Caco-2 (cell line): ENCODE measurements around the gene ANKFY1. TPM values are rescaled to one million over a fixed set of nuclear protein-coding genes. Genes with fewer than 3 reads are reported as not detected.
"Not testable (repeated sequence)": the region's sequence is repeated elsewhere in the genome, so short reads cannot be mapped to it uniquely, and the experiment has no call there.

ENCODE experiments used
- BruUV-seq: library from RNA; stranded (reverse); fragments of 400-500 nt; replicated peaks from 2 replicates; lab custom pipeline; 2021; lab: Mats Ljungman, UMichigan
- CTCF ChIA-PET: fragments of 300-600 bp; sonication (Branson Sonifier 250); formaldehyde crosslinking; loops from one replicate; lab custom pipeline; 2022; ENCODE audit warnings: antibody characterized with exemption; lab: Charles Lee
- POLR2A ChIA-PET: fragments of 300-600 bp; sonication (Branson Sonifier 250); formaldehyde crosslinking; loops from one replicate; lab custom pipeline; 2022; ENCODE audit warnings: antibody characterized with exemption; lab: Charles Lee
- DNase-seq, 2 experiments: peaks; one replicate each; pipeline versions ENCODE4 v3.0.0 to v3.0.0-alpha.2; 2020 to 2022
- H3K27me3 ChIP-seq: replicated peaks from 2 replicates; pipeline ENCODE4 v1.6.0; 2011; ENCODE audit warnings: low read length; ENCODE audit not compliant: control insufficient read depth, insufficient read depth
- H3K36me3 ChIP-seq: 2 replicates; pipeline ENCODE4 v1.5.1; 2011; ENCODE audit warnings: low read length; ENCODE audit not compliant: control insufficient read depth, insufficient read depth
- H3K4me1 ChIP-seq: fragments of 250-450 bp; sonication (Bioruptor Pico); 2 replicates; pipeline ENCODE4 v1.5.1; 2020; ENCODE audit warnings: mild to moderate bottlenecking
- H3K4me3 ChIP-seq: 2 replicates; pipeline ENCODE4 v1.5.1; 2011; ENCODE audit warnings: low read depth, mild to moderate bottlenecking, control low read depth, low read length
- H3K9me3 ChIP-seq: fragments of 250-450 bp; sonication (Bioruptor Pico); 2 replicates; pipeline ENCODE4 v1.5.1; 2020; ENCODE audit warnings: mild to moderate bottlenecking, moderate library complexity
- H3K27ac Mint-ChIP-seq: one replicate; pipeline ENCODE4 v1.8.0; 2022; ENCODE audit warnings: mixed read lengths; ENCODE audit not compliant: unreplicated experiment
- H3K27me3 Mint-ChIP-seq: one replicate; pipeline ENCODE4 v1.8.0; 2022; ENCODE audit warnings: mixed read lengths; ENCODE audit not compliant: insufficient read depth, unreplicated experiment
- H3K36me3 Mint-ChIP-seq: one replicate; pipeline ENCODE4 v1.8.0; 2022; ENCODE audit warnings: mild to moderate bottlenecking, mixed read lengths; ENCODE audit not compliant: insufficient read depth, unreplicated experiment
- H3K4me1 Mint-ChIP-seq: one replicate; pipeline ENCODE4 v1.8.0; 2022; ENCODE audit warnings: low read depth, mixed read lengths; ENCODE audit not compliant: unreplicated experiment
- H3K4me3 Mint-ChIP-seq: one replicate; pipeline ENCODE4 v1.8.0; 2022; ENCODE audit warnings: mild to moderate bottlenecking, moderate library complexity, mixed read lengths; ENCODE audit not compliant: unreplicated experiment
- H3K9me3 Mint-ChIP-seq: one replicate; pipeline ENCODE4 v1.8.0; 2022; ENCODE audit warnings: mixed read lengths; ENCODE audit not compliant: unreplicated experiment
- CTCF ChIP-seq, 2 experiments: fragments of 200-600 bp in 1 of 2; IDR thresholded peaks; 1 replicate in 1 of 2; 2 replicates in 1 of 2; pipeline versions ENCODE4 v1.5.1 to v1.8.0; 2011 to 2022; ENCODE audit warnings: antibody characterized with exemption in 1 of 2, control low read depth in 1 of 2, inconsistent platforms in 1 of 2, low read depth in 1 of 2, low read length in 1 of 2, mild to moderate bottlenecking in 1 of 2, moderate library complexity in 1 of 2; ENCODE audit not compliant: insufficient read depth in 1 of 2, severe bottlenecking in 1 of 2, unreplicated experiment in 1 of 2
- intact Hi-C: fragments of 100-400 bp; cut with micrococcal nuclease; formaldehyde crosslinking; loops from one replicate; pipeline ENCODE4 v1.10.0; 2022; ENCODE audit not compliant: unreplicated experiment
- total RNA-seq: library from RNA; stranded (reverse); gene quantifications from 2 replicates; pipeline ENCODE4 v1.2.3, GENCODE V29; 2022

The ANKFY1 gene
- total RNA-seq, 1 experiment from 2014 or later: 25.0 TPM

DNA sequence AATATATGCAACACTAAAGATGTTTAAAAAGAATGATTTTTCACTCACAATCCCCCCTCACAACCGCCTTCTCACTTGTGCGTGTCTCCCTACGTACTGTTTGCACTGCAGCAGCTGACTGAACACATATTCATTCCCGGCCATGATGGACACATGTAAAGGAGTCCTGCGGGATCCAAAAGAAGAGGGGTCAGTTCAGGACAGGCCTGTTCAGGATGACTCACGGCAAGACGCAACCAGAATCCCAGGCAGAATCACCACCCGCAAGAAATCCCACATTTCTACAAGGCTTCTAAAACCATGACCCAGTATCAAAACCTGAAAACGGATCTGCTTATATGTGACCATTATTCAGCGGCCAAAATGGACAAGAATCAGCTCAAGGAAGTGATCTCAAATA is 68.5 kb downstream of the ANKFY1 start:
- Histone ChIP-seq H3K9me3 (no peaks in the 10 kb centered on the region), H3K27me3 (no peaks in the 10 kb centered on the region), H3K36me3 (no peaks in the 10 kb centered on the region), H3K4me1 (no peaks in the 10 kb centered on the region), H3K4me3 (no peak overlapping the region)
- no peaks in the 10 kb centered on the region for H3K9me3 Mint-ChIP-seq
- DNase-seq: no peak
- ChIA-PET CTCF (no interaction called here), POLR2A (no interaction called here)
- intact Hi-C loops: no loop called here
- H3K36me3 Mint-ChIP-seq: peaks cover 25% of the 10 kb centered on the region
- no peaks in the 10 kb centered on the region for H3K27me3 Mint-ChIP-seq
- H3K4me1 Mint-ChIP-seq: no peaks in the 10 kb centered on the region
- no peak overlapping the region for H3K27ac Mint-ChIP-seq
- no peak for TF ChIP-seq CTCF (IDR thresholded peaks at IDR 0.05; ENCODE audit: insufficient read depth in 1 of 2, low read depth in 1 of 2, low read length in 1 of 2, severe bottlenecking in 1 of 2, unreplicated experiment in 1 of 2)
- H3K4me3 Mint-ChIP-seq: no peak overlapping the region
- no TSS peak for BruUV-seq

- BruUV-seq: no TSS peak
- CTCF ChIA-PET: no interaction called here
- peaks cover 25% of the 10 kb centered on the region for H3K36me3 Mint-ChIP-seq
Observed at GRCh38 chr17:4194796-4195195, 69.0 kb downstream of the ANKFY1 start.

DNA sequence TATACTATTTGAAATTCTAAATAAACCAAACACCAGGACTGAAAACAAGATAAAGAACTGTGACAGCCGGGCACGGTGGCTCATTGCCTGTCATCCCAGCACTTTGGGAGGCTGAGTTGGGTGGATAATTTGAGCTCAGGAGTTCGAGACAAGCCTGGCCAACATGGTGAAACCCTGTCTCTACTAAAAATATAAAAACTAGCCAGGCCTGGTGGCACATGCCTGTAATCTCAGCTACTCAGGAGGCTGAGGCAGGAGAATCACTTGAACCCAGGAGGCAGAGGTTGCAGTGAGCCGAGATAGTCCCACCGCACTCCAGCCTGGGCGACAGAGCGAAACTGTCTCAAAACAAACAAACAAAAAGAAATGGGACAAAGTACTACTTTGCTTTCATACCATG is 73.0 kb downstream of the ANKFY1 start:
- CTCF ChIA-PET, intact Hi-C loops, H3K27me3 ChIP-seq, H3K9me3 Mint-ChIP-seq, H3K4me3 ChIP-seq, POLR2A ChIA-PET, H3K9me3 ChIP-seq, H3K27me3 Mint-ChIP-seq, DNase-seq, H3K4me3 Mint-ChIP-seq, H3K4me1 Mint-ChIP-seq, H3K36me3 ChIP-seq, BruUV-seq, H3K27ac Mint-ChIP-seq, H3K4me1 ChIP-seq: not testable (repeated sequence)
- H3K36me3 Mint-ChIP-seq: peaks cover 32% of the 10 kb centered on the region

More at GRCh38 chr17:4194796-4195195, 69.0 kb downstream of the ANKFY1 start:
- no peaks in the 10 kb centered on the region for H3K9me3 Mint-ChIP-seq
- Histone ChIP-seq H3K4me3 (no peak overlapping the region), H3K36me3 (no peaks in the 10 kb centered on the region), H3K4me1 (no peaks in the 10 kb centered on the region), H3K9me3 (no peaks in the 10 kb centered on the region), H3K27me3 (no peaks in the 10 kb centered on the region)
- no peaks in the 10 kb centered on the region for H3K27me3 Mint-ChIP-seq
- intact Hi-C loops: no loop called here
- H3K4me1 Mint-ChIP-seq: no peaks in the 10 kb centered on the region
- no peak for TF ChIP-seq CTCF (IDR thresholded peaks at IDR 0.05; ENCODE audit: insufficient read depth in 1 of 2, low read depth in 1 of 2, low read length in 1 of 2, severe bottlenecking in 1 of 2, unreplicated experiment in 1 of 2)
- H3K4me3 Mint-ChIP-seq: no peak overlapping the region
- H3K27ac Mint-ChIP-seq: no peak overlapping the region
- POLR2A ChIA-PET: no interaction called here
- no peak for DNase-seq

DNA sequence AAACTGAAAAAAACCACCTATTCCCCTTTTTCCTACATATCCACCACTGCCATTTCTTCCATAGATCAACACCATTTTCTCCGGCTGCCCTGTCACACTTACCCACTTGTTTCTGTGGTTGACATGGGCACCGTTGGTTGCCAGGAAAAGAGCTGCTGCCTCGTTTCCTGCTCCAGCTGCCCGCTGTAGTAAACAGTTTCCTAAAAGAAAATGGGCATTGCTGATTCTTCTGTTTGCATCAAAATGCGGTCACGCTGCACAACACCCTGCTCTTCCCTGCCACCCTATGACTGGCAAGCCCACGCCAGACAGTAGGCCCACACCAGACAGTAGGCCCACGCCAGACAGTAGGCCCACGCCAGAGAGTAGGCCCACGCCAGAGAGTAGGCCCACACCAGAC is 74.5 kb downstream of the ANKFY1 start:
- DNase-seq: no peak
- ChIA-PET POLR2A (no interaction called here), CTCF (no interaction called here)
- Mint-ChIP-seq H3K27ac (no peak overlapping the region), H3K4me3 (no peak overlapping the region), H3K9me3 (no peaks in the 10 kb centered on the region), H3K4me1 (no peaks in the 10 kb centered on the region), H3K36me3 (peaks cover 18% of the 10 kb centered on the region), H3K27me3 (no peaks in the 10 kb centered on the region)
- Histone ChIP-seq H3K4me3 (no peak overlapping the region), H3K9me3 (no peaks in the 10 kb centered on the region), H3K36me3 (no peaks in the 10 kb centered on the region), H3K4me1 (no peaks in the 10 kb centered on the region), H3K27me3 (no peaks in the 10 kb centered on the region)
- intact Hi-C loops: no loop called here
- BruUV-seq: no TSS peak
- no peak for TF ChIP-seq CTCF (IDR thresholded peaks at IDR 0.05; ENCODE audit: insufficient read depth in 1 of 2, low read depth in 1 of 2, low read length in 1 of 2, severe bottlenecking in 1 of 2, unreplicated experiment in 1 of 2)
